Ureter (tissue), 1 donor: ENCODE results near the gene ZKSCAN8. TPM values are rescaled to one million over a fixed set of nuclear protein-coding genes. Genes with fewer than 3 reads are reported as not detected.

Experiments used
- DNase-seq: peaks from one replicate; pipeline ENCODE4 v3.0.0-alpha.2; 2020; ENCODE audit warnings: low spot score
- total RNA-seq: library from RNA; stranded (reverse); gene quantifications from one replicate; pipeline ENCODE4 v1.2.4, GENCODE V29; 2023
- donor health status: DM: yes; HTN: yes; CAD: no.

Gene ZKSCAN8
- total RNA-seq, 1 donor from 2014 or later, result 28.6 TPM

GRCh38 chr6:28206928-28207509 is 65.3 kb downstream of the ZKSCAN8 start:
- DNase-seq, result no peak

- no peak for DNase-seq
These were observed 65.9 kb downstream of the ZKSCAN8 start for GRCh38 chr6:28207510-28208110.

GRCh38 chr6:28208111-28208659 is 66.5 kb downstream of the ZKSCAN8 start:
- no peak for DNase-seq

Other genes with a start within 250 kb of the ZKSCAN8 start
- not detected for gene OR2B2, start 229.5 kb upstream of the ZKSCAN8 start, total RNA-seq
- not detected for gene OR2B6, start 184.6 kb upstream of the ZKSCAN8 start, total RNA-seq
- gene ZNF165, start 61.3 kb upstream of the ZKSCAN8 start, total RNA-seq, result 1.6 TPM
- gene ZSCAN16, start 17.3 kb upstream of the ZKSCAN8 start, total RNA-seq, result 9.9 TPM
- 22.4 TPM for gene ZSCAN9, start 83.4 kb downstream of the ZKSCAN8 start, total RNA-seq
- 6.2 TPM for gene ZKSCAN4, start 110.4 kb downstream of the ZKSCAN8 start, total RNA-seq
- gene NKAPL, start 117.4 kb downstream of the ZKSCAN8 start, total RNA-seq, result 1.4 TPM
- gene ZSCAN26, start 125.3 kb downstream of the ZKSCAN8 start, total RNA-seq, result 16.9 TPM
- 3.1 TPM for gene PGBD1, start 139.7 kb downstream of the ZKSCAN8 start, total RNA-seq
- 13.9 TPM for gene ZSCAN31, start 194.3 kb downstream of the ZKSCAN8 start, total RNA-seq
- 8.7 TPM for gene ZKSCAN3, start 208.1 kb downstream of the ZKSCAN8 start, total RNA-seq